ENCODE results near the gene EHD4.

- TF ChIP-seq POLR2A (IDR thresholded peaks at IDR 0.05; ENCODE audit: low read depth, low read length) (no peak), POLR2AphosphoS5 (IDR thresholded peaks at IDR 0.05; ENCODE audit: low read depth, low read length) (no peak), TAF1 (IDR thresholded peaks at IDR 0.05; ENCODE audit: borderline replicate concordance, low read depth, low read length) (no peak)
Measured at GRCh38 chr15:41961595-41962202, 10.7 kb downstream of the EHD4 start.

Data from GM12892 (cell line).